Measurements from ENCODE around the gene ADAMTSL1. TPM values are rescaled to one million over a fixed set of nuclear protein-coding genes. Genes with fewer than 3 reads are reported as not detected.
"Not testable (repeated sequence)": the region's sequence is repeated elsewhere in the genome, so short reads cannot be mapped to it uniquely, and the experiment has no call there.

Gene ADAMTSL1
- total RNA-seq, 4 donors from 2014 or later = 2.0 to 7.3 (median 3.7) TPM

DNA sequence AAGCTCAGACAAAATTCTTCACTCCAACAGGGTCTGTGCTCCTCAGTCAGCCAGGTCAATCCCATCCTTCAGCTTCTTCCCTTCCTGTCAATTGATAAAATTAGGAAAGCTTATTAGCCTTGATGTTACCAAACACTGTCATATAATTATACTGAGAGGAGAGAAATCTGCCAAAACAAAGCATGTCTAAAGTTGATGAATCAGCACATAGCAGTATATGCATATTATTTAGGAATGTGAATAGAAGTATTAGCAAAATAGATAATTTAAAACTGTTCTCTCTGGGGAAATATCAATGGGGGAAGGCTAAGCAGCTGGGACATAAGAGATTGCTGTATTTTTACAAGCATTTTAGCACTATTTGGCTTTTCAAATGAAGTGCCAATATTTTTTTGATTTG lies 451.9 kb downstream of the ADAMTSL1 start:
- no peak for TF ChIP-seq CTCF (IDR thresholded peaks at IDR 0.05)
- DNase-seq (ENCODE audit: low spot score) (no peak), ATAC-seq (ENCODE audit: low FRiP score) (no peak)

DNA sequence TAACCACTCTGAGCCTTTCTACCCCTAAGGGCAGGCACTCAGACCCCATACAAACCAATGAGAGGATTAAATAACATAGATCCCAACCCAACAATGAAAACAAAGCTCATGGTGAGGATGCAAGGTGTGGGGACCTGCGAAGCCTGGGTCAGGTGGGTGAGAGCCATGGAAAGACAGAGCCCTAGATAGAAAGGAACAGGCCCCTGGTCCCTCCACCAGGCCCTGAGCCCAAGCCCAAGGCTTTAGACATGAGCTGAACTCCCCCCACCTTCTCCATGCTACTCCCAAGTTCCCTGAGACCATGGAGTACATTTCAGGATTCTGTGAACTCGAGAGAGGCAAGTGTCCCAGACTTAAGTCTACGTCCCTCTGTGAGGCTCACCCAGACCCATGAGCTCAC lies 452.6 kb downstream of the ADAMTSL1 start:
- ATAC-seq (ENCODE audit: low FRiP score) (no peak), DNase-seq (ENCODE audit: low spot score) (no peak)
- TF ChIP-seq CTCF (IDR thresholded peaks at IDR 0.05) = no peak

GRCh38 chr9:18928711-18929110 lies 454.8 kb downstream of the ADAMTSL1 start:
- no peak for TF ChIP-seq CTCF (IDR thresholded peaks at IDR 0.05)
- ATAC-seq (ENCODE audit: low FRiP score) (no peak), DNase-seq (ENCODE audit: low spot score) (no peak)

DNA sequence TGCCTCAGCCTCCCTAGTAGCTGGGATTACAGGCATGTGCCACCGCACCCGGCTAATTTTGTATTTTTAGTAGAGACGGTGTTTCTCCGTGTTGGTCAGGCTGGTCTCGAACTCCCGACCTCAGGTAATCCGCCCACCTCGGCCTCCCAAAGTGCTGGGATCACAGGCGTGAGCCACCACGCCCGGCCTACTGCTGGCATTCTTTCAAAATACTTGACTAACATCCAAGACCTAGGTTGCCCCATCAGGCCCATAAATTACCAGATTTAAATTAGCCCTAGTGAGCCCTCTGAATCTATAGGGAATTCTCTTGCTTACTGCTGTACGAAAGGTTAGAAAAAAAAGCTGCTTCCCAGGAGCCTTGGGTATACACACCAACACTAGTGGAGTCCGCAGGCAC lies 456.7 kb downstream of the ADAMTSL1 start:
- ATAC-seq (ENCODE audit: low FRiP score); DNase-seq (ENCODE audit: low spot score): not testable (repeated sequence)

DNA sequence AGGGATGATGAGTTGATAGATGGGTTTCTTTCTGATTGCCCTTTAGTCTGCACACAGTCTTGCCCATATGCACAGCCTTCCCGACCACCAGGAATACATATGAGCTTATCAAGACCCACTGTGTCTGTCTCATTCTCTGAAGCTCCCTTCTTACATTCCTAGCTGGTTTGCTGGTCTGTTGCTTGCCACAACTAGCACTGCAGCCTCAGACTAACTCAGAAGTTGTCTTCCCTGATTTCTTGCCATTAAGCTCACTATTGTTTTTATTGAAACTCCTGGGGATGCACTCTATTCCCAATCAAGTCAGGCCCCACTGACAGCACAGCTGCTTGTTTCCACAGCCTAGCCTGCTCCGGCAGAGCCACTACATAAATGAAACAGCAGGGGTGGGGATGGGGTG lies 461.6 kb downstream of the ADAMTSL1 start:
- no peak for ATAC-seq (ENCODE audit: low FRiP score)
- no peak for DNase-seq (ENCODE audit: low spot score)
- TF ChIP-seq CTCF (IDR thresholded peaks at IDR 0.05) = no peak

DNA sequence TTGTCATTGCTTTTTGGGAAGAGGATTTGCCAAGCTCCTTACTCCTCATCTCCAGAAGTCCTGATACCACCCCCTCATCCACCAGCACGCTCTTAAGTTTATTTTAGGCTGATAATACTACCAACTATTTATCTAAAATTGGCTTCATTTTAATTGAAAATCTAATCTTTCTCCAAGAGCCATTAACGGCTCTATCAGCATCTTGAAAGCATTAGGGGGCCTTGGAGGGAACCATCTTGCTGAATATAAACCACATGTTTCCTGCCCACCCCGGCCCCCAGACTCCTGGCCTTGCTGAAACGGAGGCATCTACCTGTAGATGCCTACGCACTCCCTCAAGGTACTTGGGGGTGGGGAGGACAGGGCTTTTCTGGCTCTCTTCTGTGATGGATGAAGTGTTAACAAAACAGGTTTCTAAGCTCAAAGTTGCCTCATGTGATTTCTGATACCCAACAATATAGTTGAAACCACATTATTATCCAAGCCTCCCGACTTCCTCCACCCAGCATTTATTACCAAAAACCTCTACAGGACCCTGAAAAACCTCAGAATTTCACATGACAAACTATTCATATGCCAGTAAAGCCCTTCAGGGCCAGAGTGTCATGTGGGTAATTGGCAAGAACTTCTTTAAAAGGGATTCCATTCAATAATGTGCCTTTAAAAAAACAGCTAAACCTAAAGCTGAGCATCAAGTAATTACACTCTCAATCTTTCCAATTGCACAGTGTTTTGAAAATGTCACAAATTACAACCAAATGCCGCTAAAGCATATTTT lies 462.3 kb downstream of the ADAMTSL1 start:
- no peak for ATAC-seq (ENCODE audit: low FRiP score)
- no peak for DNase-seq (ENCODE audit: low spot score)
- TF ChIP-seq CTCF (IDR thresholded peaks at IDR 0.05) = no peak

- ATAC-seq (ENCODE audit: low FRiP score) = no peak
- no peak for TF ChIP-seq CTCF (IDR thresholded peaks at IDR 0.05)
- no peak for DNase-seq (ENCODE audit: low spot score)
Observed at GRCh38 chr9:18939943-18940342, 466.0 kb downstream of the ADAMTSL1 start.

Measured in omental fat pad (tissue), 4 donors.